IMR-90 (cell line): ENCODE measurements around the gene ATP4A. TPM values are rescaled to one million over a fixed set of nuclear protein-coding genes. Genes with fewer than 3 reads are reported as not detected.

Source experiments
- ATAC-seq: fragments of 200-7000 bp; cut with Tn5 transposase; 2 replicates; pipeline ENCODE4 v1.9.1; 2020; ENCODE audit warnings: low read depth, mild to moderate bottlenecking, moderate library complexity
- BruUV-seq: library from RNA; stranded (reverse); fragments of 400-500 nt; replicated peaks from 2 replicates; lab custom pipeline; 2021; lab: Mats Ljungman, UMichigan
- CTCF ChIA-PET: fragments of 300-600 bp; formaldehyde crosslinking; extraction: SDS; loops from one replicate; lab custom pipeline; 2021; ENCODE audit warnings: antibody characterized with exemption; lab: Yijun Ruan, JAX
- POLR2A ChIA-PET: fragments of 300-600 bp; sonication (Branson Sonifier 250); formaldehyde crosslinking; loops from one replicate; lab custom pipeline; 2022; ENCODE audit warnings: antibody characterized with exemption; ENCODE audit not compliant: unreplicated experiment; lab: Charles Lee
- DNase-seq: peaks from one replicate; pipeline ENCODE4 v3.0.0; 2013
- H2AFZ ChIP-seq: replicated peaks from 2 replicates; pipeline ENCODE3; 2013; ENCODE audit warnings: low read length, mild to moderate bottlenecking; ENCODE audit not compliant: poor library complexity
- H2AK5ac ChIP-seq: 2 replicates; pipeline ENCODE4 v1.6.1; 2013; ENCODE audit warnings: low read depth, low read length, inconsistent platforms
- H2AK9ac ChIP-seq: replicated peaks from 2 replicates; pipeline ENCODE3; 2013; ENCODE audit warnings: mild to moderate bottlenecking, low read depth, low read length, moderate library complexity; ENCODE audit not compliant: poor library complexity
- H2BK120ac ChIP-seq: 2 replicates; pipeline ENCODE4 v1.6.1; 2013; ENCODE audit warnings: low read depth, low read length, inconsistent platforms
- H2BK15ac ChIP-seq: 3 replicates; pipeline ENCODE4 v1.6.1; 2013; ENCODE audit warnings: low read depth, low read length, inconsistent platforms
- H2BK20ac ChIP-seq: 2 replicates; pipeline ENCODE4 v1.6.1; 2013; ENCODE audit warnings: low read depth, mild to moderate bottlenecking, inconsistent platforms, low read length, moderate library complexity
- H2BK5ac ChIP-seq: 2 replicates; pipeline ENCODE4 v1.6.1; 2013; ENCODE audit warnings: mild to moderate bottlenecking, low read depth, low read length, inconsistent platforms; ENCODE audit not compliant: poor library complexity, severe bottlenecking
- H3K14ac ChIP-seq: replicated peaks from 2 replicates; pipeline ENCODE4 v1.6.1; 2013; ENCODE audit warnings: low read depth, low read length, inconsistent platforms
- H3K18ac ChIP-seq: 2 replicates; pipeline ENCODE4 v1.6.1; 2013; ENCODE audit warnings: low read depth, low read length, control low read depth
- H3K23ac ChIP-seq: 2 replicates; pipeline ENCODE4 v1.6.1; 2013; ENCODE audit warnings: low read depth, low read length, inconsistent platforms
- H3K27ac ChIP-seq: 2 replicates; pipeline ENCODE4 v1.5.1; 2013; ENCODE audit warnings: mild to moderate bottlenecking, control low read depth, low read length; ENCODE audit not compliant: insufficient read depth
- H3K27me3 ChIP-seq: 2 replicates; pipeline ENCODE4 v1.6.1; 2013; ENCODE audit warnings: low read length; ENCODE audit not compliant: control insufficient read depth, insufficient read depth
- H3K36me3 ChIP-seq: 2 replicates; pipeline ENCODE4 v1.6.1; 2013; ENCODE audit warnings: low read length, mixed read lengths; ENCODE audit not compliant: control insufficient read depth, insufficient read depth
- H3K4ac ChIP-seq: 2 replicates; pipeline ENCODE4 v1.6.1; 2013; ENCODE audit warnings: low read depth, low read length, inconsistent platforms
- H3K4me1 ChIP-seq: 2 replicates; pipeline ENCODE4 v1.6.1; 2013; ENCODE audit warnings: low read length, mixed read lengths; ENCODE audit not compliant: control insufficient read depth, insufficient read depth
- H3K4me2 ChIP-seq: 2 replicates; pipeline ENCODE4 v1.6.1; 2013; ENCODE audit warnings: low read depth, mild to moderate bottlenecking, control low read depth, low read length, moderate library complexity
- H3K4me3 ChIP-seq: 2 replicates; pipeline ENCODE4 v1.5.1; 2013; ENCODE audit warnings: low read depth, mild to moderate bottlenecking, control low read depth, low read length, moderate library complexity; ENCODE audit not compliant: insufficient read depth
- H3K56ac ChIP-seq: 2 replicates; pipeline ENCODE4 v1.6.1; 2013; ENCODE audit warnings: low read length, inconsistent platforms; ENCODE audit not compliant: insufficient read depth; ENCODE audit errors: extremely low read depth
- H3K79me1 ChIP-seq, 2 experiments: 2 replicates each; pipeline ENCODE4 v1.6.1; 2013; ENCODE audit warnings: low read length in 2 of 2, inconsistent platforms in 1 of 2, low read depth in 1 of 2
- H3K9ac ChIP-seq: 2 replicates; pipeline ENCODE4 v1.6.1; 2013; ENCODE audit warnings: low read depth, low read length, control low read depth
- H3K9me1 ChIP-seq: 2 replicates; pipeline ENCODE4 v1.6.1; 2013; ENCODE audit warnings: low read length, inconsistent platforms; ENCODE audit not compliant: insufficient read depth
- H3K9me3 ChIP-seq: 2 replicates; pipeline ENCODE4 v1.6.1; 2013; ENCODE audit warnings: low read length; ENCODE audit not compliant: control insufficient read depth, insufficient read depth
- H4K20me1 ChIP-seq: 2 replicates; pipeline ENCODE4 v1.6.1; 2013; ENCODE audit warnings: low read length, inconsistent platforms; ENCODE audit not compliant: insufficient read depth
- H4K5ac ChIP-seq: 2 replicates; pipeline ENCODE4 v1.6.1; 2013; ENCODE audit warnings: mild to moderate bottlenecking, low read depth, low read length, control low read depth
- H4K8ac ChIP-seq, 2 experiments: 2 replicates each; pipeline ENCODE4 v1.6.1; 2013; ENCODE audit warnings: low read depth in 2 of 2, low read length in 2 of 2, control low read depth in 1 of 2, inconsistent platforms in 1 of 2
- H4K91ac ChIP-seq: 2 replicates; pipeline ENCODE4 v1.6.1; 2013; ENCODE audit warnings: low read depth, low read length, inconsistent platforms; ENCODE audit not compliant: insufficient read depth
- BHLHE40 ChIP-seq: fragments of 150-350 bp; IDR thresholded peaks from 2 replicates; pipeline ENCODE4 v1.6.1; 2016; ENCODE audit warnings: mild to moderate bottlenecking, low read depth, low read length
- CEBPB ChIP-seq: IDR thresholded peaks from 2 replicates; pipeline ENCODE4 v1.6.1; 2012; ENCODE audit warnings: low read depth, low read length, improper control_type of control experiment
- CHD1 ChIP-seq: IDR thresholded peaks from 2 replicates; pipeline ENCODE4 v1.6.1; 2012; ENCODE audit warnings: low read depth, low read length, improper control_type of control experiment
- CTCF ChIP-seq: conservative IDR thresholded peaks from 2 replicates; pipeline ENCODE4 v1.5.1; 2012; ENCODE audit warnings: mild to moderate bottlenecking, low read depth, low read length, improper control_type of control experiment
- ELK1 ChIP-seq: fragments of 150-350 bp; IDR thresholded peaks from 2 replicates; pipeline ENCODE4 v1.6.1; 2016; ENCODE audit warnings: low read depth, mild to moderate bottlenecking, low read length, moderate library complexity, borderline replicate concordance
- FOS ChIP-seq: fragments of 150-350 bp; IDR thresholded peaks from 2 replicates; pipeline ENCODE4 v1.6.1; 2016; ENCODE audit warnings: low read depth, low read length
- MAFK ChIP-seq: IDR thresholded peaks from 2 replicates; pipeline ENCODE4 v1.6.1; 2012; ENCODE audit warnings: low read depth, low read length, improper control_type of control experiment
- MAZ ChIP-seq: IDR thresholded peaks from 2 replicates; pipeline ENCODE4 v1.6.1; 2012; ENCODE audit warnings: low read depth, mild to moderate bottlenecking, low read length, improper control_type of control experiment, moderate library complexity, borderline replicate concordance
- MXI1 ChIP-seq: IDR thresholded peaks from 2 replicates; pipeline ENCODE4 v1.6.1; 2012; ENCODE audit warnings: low read depth, mild to moderate bottlenecking, low read length, moderate library complexity, borderline replicate concordance
- NFE2L2 ChIP-seq: fragments of 150-350 bp; IDR thresholded peaks from 2 replicates; pipeline ENCODE4 v1.6.1; 2016; ENCODE audit warnings: low read depth, mild to moderate bottlenecking, low read length
- POLR2A ChIP-seq: IDR thresholded peaks from 2 replicates; pipeline ENCODE4 v1.6.1; 2012; ENCODE audit warnings: mild to moderate bottlenecking, low read depth, low read length
- RAD21 ChIP-seq: IDR thresholded peaks from 2 replicates; pipeline ENCODE4 v1.6.1; 2012; ENCODE audit warnings: low read length, improper control_type of control experiment
- RCOR1 ChIP-seq: IDR thresholded peaks from 2 replicates; pipeline ENCODE4 v1.6.1; 2012; ENCODE audit warnings: mild to moderate bottlenecking, low read length, improper control_type of control experiment; ENCODE audit not compliant: insufficient replicate concordance
- RFX5 ChIP-seq: IDR thresholded peaks from 2 replicates; pipeline ENCODE4 v1.8.0; 2012; ENCODE audit warnings: low read depth, mild to moderate bottlenecking, low read length, moderate library complexity
- SMC3 ChIP-seq: fragments of 150-350 bp; IDR thresholded peaks from 2 replicates; pipeline ENCODE4 v1.6.1; 2016; ENCODE audit warnings: low read depth, mild to moderate bottlenecking, antibody characterized with exemption, low read length, moderate library complexity
- WGBS, 2 experiments: methylation state at CpG; one replicate each; pipeline versions ENCODE4 v1.1.5 to v1.1.7; 2013; ENCODE audit warnings: missing lambda C conversion rate in 2 of 2; ENCODE audit not compliant: insufficient read length in 1 of 2; ENCODE audit errors: extremely low coverage in 2 of 2; 5-methylcytosine and 5-hydroxymethylcytosine counted together
- dilution Hi-C: fragments of 300-500 bp; cut with HindIII; formaldehyde crosslinking; loops from one replicate; pipeline ENCODE4 v1.14.3; 2018; ENCODE audit warnings: low sequenced_read_pairs; ENCODE audit not compliant: unreplicated experiment
- in situ Hi-C: fragments of 300-500 bp; cut with MboI; formaldehyde crosslinking; loops from 3 replicates; pipeline ENCODE4 v1.14.3; 2019; ENCODE audit warnings: low sequenced_read_pairs, inconsistent platforms, mixed read lengths
- intact Hi-C: fragments of 100-400 bp; cut with micrococcal nuclease; formaldehyde crosslinking; loops from 2 replicates; pipeline ENCODE4 v1.10.0; 2022
- polyA plus RNA-seq, 3 experiments: library from polyadenylated mRNA; depleted of rRNA; stranded (reverse); fragments of >200 nt; gene quantifications; 2 replicates each; pipeline ENCODE4 v1.2.3, GENCODE V29; 2012; ENCODE audit warnings: low replicate concordance in 1 of 3
- total RNA-seq: library from RNA; depleted of rRNA; stranded (reverse); fragments of >200 nt; gene quantifications from 2 replicates; pipeline ENCODE4 v1.2.3, GENCODE V29; 2012
- TF ChIP-seq, protein P1 (sequence below): fragments of 150-350 bp; IDR thresholded peaks from 2 replicates; pipeline ENCODE4 v1.6.1; 2017; ENCODE audit warnings: mild to moderate bottlenecking, antibody characterized with exemption, low read length, low read depth

ATP4A gene
- total and polyA plus RNA-seq, 2 of the 4 experiments (the other 2 are of a cell fraction): not detected

DNA sequence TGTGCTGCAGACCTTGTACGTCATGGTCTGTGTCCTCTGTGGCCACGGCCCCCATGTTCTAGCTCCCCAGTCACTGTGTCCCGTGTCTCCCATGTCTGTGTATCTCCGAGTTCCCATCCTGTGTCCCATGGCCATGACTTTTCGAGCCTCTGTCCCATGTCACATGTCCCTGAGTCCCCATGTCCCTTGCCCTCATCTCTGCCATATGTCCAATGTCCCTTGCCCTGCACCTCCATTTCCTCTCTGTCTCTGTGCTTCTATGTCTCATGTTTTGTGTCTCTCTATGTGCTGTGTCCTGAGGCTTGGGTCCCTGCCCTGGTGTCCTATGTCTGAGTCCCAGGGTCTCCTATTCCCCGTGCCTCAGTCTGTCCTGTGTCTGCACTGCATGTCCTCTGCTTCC, 2.0 kb downstream of the ATP4A start:
- no peaks in the 10 kb centered on the region for H3K79me1 ChIP-seq
- no peak overlapping the region for H2AK9ac ChIP-seq
- H3K4ac ChIP-seq: no peak overlapping the region
- H3K18ac ChIP-seq: no peak overlapping the region
- no peak overlapping the region for H2BK120ac ChIP-seq
- intact Hi-C loops (no loop called here), in situ Hi-C loops (no loop called here), dilution Hi-C loops (no loop called here)
- no peaks in the 10 kb centered on the region for H3K9me3 ChIP-seq
- DNase-seq: no peak
- H2AK5ac ChIP-seq: no peak overlapping the region
- no peak overlapping the region for H3K23ac ChIP-seq
- TF ChIP-seq POLR2A (no peak), MAZ (no peak), BHLHE40 (no peak), MXI1 (no peak), RFX5 (no peak), RAD21 (no peak), SMC3 (no peak), CEBPB (no peak), MAFK (no peak), RCOR1 (no peak), ELK1 (no peak), CTCF (no peak), NFE2L2 (no peak), CHD1 (no peak), FOS (no peak)
- TF ChIP-seq, protein P1, sequence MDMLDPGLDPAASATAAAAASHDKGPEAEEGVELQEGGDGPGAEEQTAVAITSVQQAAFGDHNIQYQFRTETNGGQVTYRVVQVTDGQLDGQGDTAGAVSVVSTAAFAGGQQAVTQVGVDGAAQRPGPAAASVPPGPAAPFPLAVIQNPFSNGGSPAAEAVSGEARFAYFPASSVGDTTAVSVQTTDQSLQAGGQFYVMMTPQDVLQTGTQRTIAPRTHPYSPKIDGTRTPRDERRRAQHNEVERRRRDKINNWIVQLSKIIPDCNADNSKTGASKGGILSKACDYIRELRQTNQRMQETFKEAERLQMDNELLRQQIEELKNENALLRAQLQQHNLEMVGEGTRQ: no peak
- H3K14ac ChIP-seq: no peak overlapping the region
- no peak overlapping the region for H2AFZ ChIP-seq
- no peak overlapping the region for H3K9ac ChIP-seq
- ChIA-PET POLR2A (no interaction called here), CTCF (no interaction called here)
- H3K27ac ChIP-seq: no peak overlapping the region
- no peaks in the 10 kb centered on the region for H3K4me1 ChIP-seq
- H3K4me3 ChIP-seq: no peak overlapping the region
- WGBS, 2 experiments: 47% methylated on average over 5 of the region's 6 CpGs; no CpG with 5 or more reads in 1 of the 2 experiments
- no peak for ATAC-seq
- H4K8ac ChIP-seq: no peak overlapping the region
- H2BK5ac ChIP-seq: no peak overlapping the region
- H4K20me1 ChIP-seq: no peaks in the 10 kb centered on the region
- H3K27me3 ChIP-seq: peaks cover 43% of the 10 kb centered on the region
- H2BK15ac ChIP-seq: no peak overlapping the region
- no peaks in the 10 kb centered on the region for H3K36me3 ChIP-seq
- 0 out of 2 replicates have a peak, but pooled peaks cover 3% of the 10 kb centered on the region for H3K9me1 ChIP-seq
- no peak overlapping the region for H2BK20ac ChIP-seq
- H4K5ac ChIP-seq: no peak overlapping the region
- BruUV-seq: no TSS peak
- no peak overlapping the region for H3K56ac ChIP-seq
- no peak overlapping the region for H4K91ac ChIP-seq
- no peak overlapping the region for H3K4me2 ChIP-seq
